ENCODE results near the gene OCEL1. TPM values are rescaled to one million over a fixed set of nuclear protein-coding genes. Genes with fewer than 3 reads are reported as not detected.

OCEL1 gene
- total RNA-seq, 1 donor from 2014 or later = 22.4 TPM

- ChIA-PET POLR2A (interaction anchor here (0.5 to 4.2 kb wide), 3 partner anchors 23 to 24 kb away, joined by 4 to 25 read pairs (median 4); partner anchors contain the start of gene USE1), CTCF (interaction anchor here (1.1 to 2.7 kb wide), 2 partner anchors 22 to 29 kb away, joined by 3 to 10 read pairs; no protein-coding TSS in a partner anchor)
- H3K9me3 Mint-ChIP-seq = no peaks in the 10 kb centered on the region
- no peak overlapping the region for H3K27ac Mint-ChIP-seq
- no peak for TF ChIP-seq CTCF (IDR thresholded peaks at IDR 0.05)
- H3K4me3 Mint-ChIP-seq = peak overlapping the region; percentile 21
- peaks cover 17% of the 10 kb centered on the region for H3K4me1 Mint-ChIP-seq
- no peaks in the 10 kb centered on the region for H3K27me3 Mint-ChIP-seq
- no peak for DNase-seq
- no peaks in the 10 kb centered on the region for H3K36me3 Mint-ChIP-seq (ENCODE audit: low read depth)
- no peak for ATAC-seq (ENCODE audit: low read depth)
- intact Hi-C loops (cut with micrococcal nuclease) = no loop called here
Observed at GRCh38 chr19:17237747-17238706, 12.0 kb downstream of the OCEL1 start.

- H3K36me3 Mint-ChIP-seq (ENCODE audit: low read depth) = no peaks in the 10 kb centered on the region
- intact Hi-C loops (cut with micrococcal nuclease) = no loop called here
- ATAC-seq (ENCODE audit: low read depth) (no peak), DNase-seq (no peak)
- no peak overlapping the region for H3K4me3 Mint-ChIP-seq
- no peak overlapping the region for H3K27ac Mint-ChIP-seq
- ChIA-PET POLR2A (interaction anchor here (0.5 kb wide), 1 partner anchor 24 kb away, joined by 4 read pairs; no protein-coding TSS in a partner anchor), CTCF (no interaction called here)
- no peaks in the 10 kb centered on the region for H3K27me3 Mint-ChIP-seq
- no peak for TF ChIP-seq CTCF (IDR thresholded peaks at IDR 0.05)
- H3K4me1 Mint-ChIP-seq = peaks cover 15% of the 10 kb centered on the region
- no peaks in the 10 kb centered on the region for H3K9me3 Mint-ChIP-seq
Observed at GRCh38 chr19:17240062-17240752, 14.2 kb downstream of the OCEL1 start.

GRCh38 chr19:17240826-17241399 lies 14.9 kb downstream of the OCEL1 start:
- CTCF ChIA-PET = no interaction called here
- H3K36me3 Mint-ChIP-seq (ENCODE audit: low read depth) = no peaks in the 10 kb centered on the region
- DNase-seq (no peak), ATAC-seq (ENCODE audit: low read depth) (no peak)
- no peak for TF ChIP-seq CTCF (IDR thresholded peaks at IDR 0.05)
- H3K27me3 Mint-ChIP-seq = no peaks in the 10 kb centered on the region
- peaks cover 15% of the 10 kb centered on the region for H3K4me1 Mint-ChIP-seq
- H3K4me3 Mint-ChIP-seq = no peak overlapping the region
- intact Hi-C loops (cut with micrococcal nuclease) = no loop called here
- no peaks in the 10 kb centered on the region for H3K9me3 Mint-ChIP-seq
- POLR2A ChIA-PET = interaction anchor here (0.9 to 1.1 kb wide), 2 partner anchors 15 to 26 kb away, joined by 3 read pairs; partner anchors contain the start of gene OCEL1
- no peak overlapping the region for H3K27ac Mint-ChIP-seq

GRCh38 chr19:17242431-17243208 lies 16.6 kb downstream of the OCEL1 start:
- no peak for TF ChIP-seq CTCF (IDR thresholded peaks at IDR 0.05)
- DNase-seq (no peak), ATAC-seq (ENCODE audit: low read depth) (no peak)
- no peaks in the 10 kb centered on the region for H3K27me3 Mint-ChIP-seq
- no peaks in the 10 kb centered on the region for H3K9me3 Mint-ChIP-seq
- intact Hi-C loops (cut with micrococcal nuclease) = no loop called here
- ChIA-PET POLR2A (interaction anchor here (0.6 to 2.9 kb wide), 8 partner anchors 11 to 656 kb away, joined by 3 to 16 read pairs (median 4); partner anchors contain the start of genes OCEL1 and USE1), CTCF (no interaction called here)
- H3K4me1 Mint-ChIP-seq = peaks cover 13% of the 10 kb centered on the region
- H3K27ac Mint-ChIP-seq = peak overlapping the region; percentile 37
- no peak overlapping the region for H3K4me3 Mint-ChIP-seq
- no peaks in the 10 kb centered on the region for H3K36me3 Mint-ChIP-seq (ENCODE audit: low read depth)
